Glutamatergic neuron (in vitro differentiated cells): ENCODE measurements around the gene FXYD7. TPM values are rescaled to one million over a fixed set of nuclear protein-coding genes. Genes with fewer than 3 reads are reported as not detected.

ENCODE experiments used
- DNase-seq: peaks from one replicate; pipeline ENCODE4 v3.0.0; 2022
- H3K27ac Mint-ChIP-seq: one replicate; pipeline ENCODE4 v1.8.0; 2020; ENCODE audit warnings: mild to moderate bottlenecking, mixed read lengths, inconsistent platforms; ENCODE audit not compliant: unreplicated experiment
- H3K27me3 Mint-ChIP-seq: one replicate; pipeline ENCODE4 v1.8.0; 2020; ENCODE audit warnings: mild to moderate bottlenecking, moderate library complexity, mixed read lengths, inconsistent platforms; ENCODE audit not compliant: unreplicated experiment
- H3K36me3 Mint-ChIP-seq: one replicate; pipeline ENCODE4 v1.8.0; 2020; ENCODE audit warnings: mild to moderate bottlenecking, mixed read lengths, inconsistent platforms; ENCODE audit not compliant: unreplicated experiment
- H3K4me1 Mint-ChIP-seq: one replicate; pipeline ENCODE4 v1.8.0; 2020; ENCODE audit warnings: mild to moderate bottlenecking, low read depth, mixed read lengths, inconsistent platforms; ENCODE audit not compliant: unreplicated experiment
- H3K4me3 Mint-ChIP-seq: one replicate; pipeline ENCODE4 v1.8.0; 2020; ENCODE audit warnings: mild to moderate bottlenecking, mixed read lengths, inconsistent platforms; ENCODE audit not compliant: unreplicated experiment
- H3K9me3 Mint-ChIP-seq: one replicate; pipeline ENCODE4 v1.8.0; 2020; ENCODE audit warnings: mild to moderate bottlenecking, moderate library complexity, mixed read lengths, inconsistent platforms; ENCODE audit not compliant: unreplicated experiment
- CTCF ChIP-seq: fragments of 200-600 bp; sonication (generic); IDR thresholded peaks from one replicate; pipeline ENCODE4 v1.5.0; 2021; ENCODE audit not compliant: partially characterized antibody, unreplicated experiment
- total RNA-seq: library from RNA; stranded (reverse); fragmentation: NEBNext Ultra II Directional; extraction: Animal tissue kit (Norgen Biotek cat#: 25700); gene quantifications from one replicate; pipeline ENCODE4 v1.2.1, GENCODE V29; 2021; ENCODE audit not compliant: unreplicated experiment

The FXYD7 gene
- total RNA-seq, 1 donor from 2014 or later, result 22.3 TPM

- DNase-seq, result no peak
- H3K9me3 Mint-ChIP-seq, result no peaks in the 10 kb centered on the region
- no peak overlapping the region for H3K4me3 Mint-ChIP-seq
- TF ChIP-seq CTCF, result no peak
- no peaks in the 10 kb centered on the region for H3K27me3 Mint-ChIP-seq
- no peak overlapping the region for H3K27ac Mint-ChIP-seq
- no peaks in the 10 kb centered on the region for H3K36me3 Mint-ChIP-seq
- H3K4me1 Mint-ChIP-seq, result peaks cover 6% of the 10 kb centered on the region
Observed at GRCh38 chr19:35199481-35199880, 56.4 kb downstream of the FXYD7 start.

- Mint-ChIP-seq H3K9me3 (no peaks in the 10 kb centered on the region), H3K27ac (no peak overlapping the region), H3K4me3 (no peak overlapping the region), H3K27me3 (no peaks in the 10 kb centered on the region), H3K36me3 (no peaks in the 10 kb centered on the region), H3K4me1 (peaks cover 6% of the 10 kb centered on the region)
- DNase-seq, result no peak
- no peak for TF ChIP-seq CTCF
Observed at GRCh38 chr19:35202722-35203688, 60.0 kb downstream of the FXYD7 start.

Other genes with a start within 250 kb of the FXYD7 start
- gene ZNF30, start 216.4 kb upstream of the FXYD7 start, total RNA-seq, result 7.4 TPM
- 6.4 TPM for gene ZNF792, start 179.0 kb upstream of the FXYD7 start, total RNA-seq
- 220 TPM for gene GRAMD1A, start 142.9 kb upstream of the FXYD7 start, total RNA-seq
- gene SCN1B, start 112.8 kb upstream of the FXYD7 start, total RNA-seq, result 12.0 TPM
- 0.29 TPM for gene HPN, start 101.5 kb upstream of the FXYD7 start, total RNA-seq
- gene FXYD3, start 27.4 kb upstream of the FXYD7 start, total RNA-seq, result not detected
- 14.4 TPM for gene LGI4, start 8.2 kb upstream of the FXYD7 start, total RNA-seq
- gene FXYD1, start 4.4 kb upstream of the FXYD7 start, total RNA-seq, result not detected
- 5.3 TPM for gene FXYD5, start 11.5 kb downstream of the FXYD7 start, total RNA-seq
- not detected for gene FAM187B, start 85.5 kb downstream of the FXYD7 start, total RNA-seq
- gene LSR, start 105.7 kb downstream of the FXYD7 start, total RNA-seq, result 5.4 TPM
- 132 TPM for gene USF2, start 125.7 kb downstream of the FXYD7 start, total RNA-seq
- not detected for gene HAMP, start 139.3 kb downstream of the FXYD7 start, total RNA-seq
- gene MAG, start 148.9 kb downstream of the FXYD7 start, total RNA-seq, result not detected
- not detected for gene CD22, start 185.9 kb downstream of the FXYD7 start, total RNA-seq
- gene FFAR1, start 204.6 kb downstream of the FXYD7 start, total RNA-seq, result not detected
- not detected for gene FFAR3, start 215.2 kb downstream of the FXYD7 start, total RNA-seq
- not detected for gene GPR42, start 227.8 kb downstream of the FXYD7 start, total RNA-seq